Measurements from ENCODE around the gene TXNDC11.

DNA sequence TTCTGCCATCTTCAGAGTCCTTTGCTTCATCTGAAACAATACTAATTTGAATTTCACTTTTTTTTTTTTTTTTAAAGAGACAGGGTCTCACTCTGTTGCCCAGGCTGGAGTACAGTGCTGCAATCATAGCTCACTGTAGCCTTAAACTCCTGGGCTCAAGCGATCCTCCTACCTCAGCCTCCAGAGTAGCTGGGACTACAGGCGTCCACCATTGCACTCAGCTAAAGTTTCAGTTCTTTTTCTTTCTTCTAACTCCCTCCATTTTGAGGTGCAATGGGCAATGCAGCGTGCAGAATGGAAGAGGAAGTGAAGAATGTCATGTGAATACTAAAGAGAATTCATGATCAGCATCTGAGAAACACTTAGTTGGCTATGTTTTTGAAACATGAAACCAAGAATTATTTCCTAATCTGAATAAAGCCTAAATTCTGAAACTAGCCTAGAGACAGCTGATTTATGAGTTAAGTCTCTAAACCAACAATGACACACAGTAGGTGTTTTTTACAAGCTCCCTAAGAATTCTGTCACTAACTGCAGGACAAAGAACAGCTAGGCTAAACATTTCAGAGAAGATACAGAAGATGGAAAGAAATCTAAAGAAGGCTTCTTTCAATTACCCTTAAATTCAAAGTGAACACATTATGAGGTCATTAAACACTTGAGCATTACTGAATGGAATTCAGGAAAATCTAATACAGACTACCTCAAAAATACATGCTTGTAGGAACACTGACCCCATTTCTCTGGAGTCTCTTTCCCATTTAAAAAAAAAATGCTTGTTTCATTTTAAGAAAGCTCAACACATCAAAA, 53.4 kb downstream of the TXNDC11 start:
- TF ChIP-seq, protein P1, sequence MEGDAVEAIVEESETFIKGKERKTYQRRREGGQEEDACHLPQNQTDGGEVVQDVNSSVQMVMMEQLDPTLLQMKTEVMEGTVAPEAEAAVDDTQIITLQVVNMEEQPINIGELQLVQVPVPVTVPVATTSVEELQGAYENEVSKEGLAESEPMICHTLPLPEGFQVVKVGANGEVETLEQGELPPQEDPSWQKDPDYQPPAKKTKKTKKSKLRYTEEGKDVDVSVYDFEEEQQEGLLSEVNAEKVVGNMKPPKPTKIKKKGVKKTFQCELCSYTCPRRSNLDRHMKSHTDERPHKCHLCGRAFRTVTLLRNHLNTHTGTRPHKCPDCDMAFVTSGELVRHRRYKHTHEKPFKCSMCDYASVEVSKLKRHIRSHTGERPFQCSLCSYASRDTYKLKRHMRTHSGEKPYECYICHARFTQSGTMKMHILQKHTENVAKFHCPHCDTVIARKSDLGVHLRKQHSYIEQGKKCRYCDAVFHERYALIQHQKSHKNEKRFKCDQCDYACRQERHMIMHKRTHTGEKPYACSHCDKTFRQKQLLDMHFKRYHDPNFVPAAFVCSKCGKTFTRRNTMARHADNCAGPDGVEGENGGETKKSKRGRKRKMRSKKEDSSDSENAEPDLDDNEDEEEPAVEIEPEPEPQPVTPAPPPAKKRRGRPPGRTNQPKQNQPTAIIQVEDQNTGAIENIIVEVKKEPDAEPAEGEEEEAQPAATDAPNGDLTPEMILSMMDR (IDR thresholded peaks at IDR 0.05) = no peak
- no peak for TF ChIP-seq POLR2A (IDR thresholded peaks at IDR 0.05)
